ENCODE results near the gene MBOAT1. TPM values are rescaled to one million over a fixed set of nuclear protein-coding genes. Genes with fewer than 3 reads are reported as not detected.
A peak's percentile ranks its signal among the peaks of the same experiment; 100 is the strongest.

MBOAT1 gene
- total and polyA plus RNA-seq, 2 of the 13 experiments (the other 11 are each of a cell fraction or from before 2014, with no cell fraction given), result not detected

GRCh38 chr6:20212392-20213111 lies at the start of gene MBOAT1 (continued):
- TF ChIP-seq, protein P1, sequence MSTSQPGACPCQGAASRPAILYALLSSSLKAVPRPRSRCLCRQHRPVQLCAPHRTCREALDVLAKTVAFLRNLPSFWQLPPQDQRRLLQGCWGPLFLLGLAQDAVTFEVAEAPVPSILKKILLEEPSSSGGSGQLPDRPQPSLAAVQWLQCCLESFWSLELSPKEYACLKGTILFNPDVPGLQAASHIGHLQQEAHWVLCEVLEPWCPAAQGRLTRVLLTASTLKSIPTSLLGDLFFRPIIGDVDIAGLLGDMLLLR (CRISPR knock-in tag; IDR thresholded peaks at IDR 0.05), result peak; percentile 12; the same call in 1 of the 2 replicates
- TF ChIP-seq TOPORS (CRISPR knock-in tag; IDR thresholded peaks at IDR 0.05) (peak; percentile 73; the same call in 1 of the 2 replicates), HMGXB3 (CRISPR knock-in tag; IDR thresholded peaks at IDR 0.05; ENCODE audit: borderline replicate concordance) (no peak), ZNF431 (CRISPR knock-in tag; IDR thresholded peaks at IDR 0.05; ENCODE audit: borderline replicate concordance, low read depth) (no peak), NFE2L1 (CRISPR knock-in tag; IDR thresholded peaks at IDR 0.05; ENCODE audit: borderline replicate concordance) (no peak), POGZ (CRISPR knock-in tag; IDR thresholded peaks at IDR 0.05) (peak; percentile 45; the same call in 1 of the 2 replicates), ZSCAN9 (CRISPR knock-in tag; IDR thresholded peaks at IDR 0.05; ENCODE audit: borderline replicate concordance) (no peak), SALL1 (CRISPR knock-in tag; IDR thresholded peaks at IDR 0.05) (peak; percentile 8; the same call in 1 of the 2 replicates), ZBTB38 (CRISPR knock-in tag; IDR thresholded peaks at IDR 0.05) (peak; percentile 25; the same call in 1 of the 2 replicates), NFATC3 (CRISPR knock-in tag; IDR thresholded peaks at IDR 0.05) (no peak), SYNCRIP (IDR thresholded peaks at IDR 0.05; ENCODE audit: insufficient read depth, low read depth, low read length) (no peak), DZIP1 (CRISPR knock-in tag; IDR thresholded peaks at IDR 0.05) (0 out of 2 replicates have a peak, but pooled peaks have one; percentile 34), HDAC2 (CRISPR knock-in tag; IDR thresholded peaks at IDR 0.05) (no peak), FOXK2 (IDR thresholded peaks at IDR 0.05) (no peak)
- TF ChIP-seq, protein P2, sequence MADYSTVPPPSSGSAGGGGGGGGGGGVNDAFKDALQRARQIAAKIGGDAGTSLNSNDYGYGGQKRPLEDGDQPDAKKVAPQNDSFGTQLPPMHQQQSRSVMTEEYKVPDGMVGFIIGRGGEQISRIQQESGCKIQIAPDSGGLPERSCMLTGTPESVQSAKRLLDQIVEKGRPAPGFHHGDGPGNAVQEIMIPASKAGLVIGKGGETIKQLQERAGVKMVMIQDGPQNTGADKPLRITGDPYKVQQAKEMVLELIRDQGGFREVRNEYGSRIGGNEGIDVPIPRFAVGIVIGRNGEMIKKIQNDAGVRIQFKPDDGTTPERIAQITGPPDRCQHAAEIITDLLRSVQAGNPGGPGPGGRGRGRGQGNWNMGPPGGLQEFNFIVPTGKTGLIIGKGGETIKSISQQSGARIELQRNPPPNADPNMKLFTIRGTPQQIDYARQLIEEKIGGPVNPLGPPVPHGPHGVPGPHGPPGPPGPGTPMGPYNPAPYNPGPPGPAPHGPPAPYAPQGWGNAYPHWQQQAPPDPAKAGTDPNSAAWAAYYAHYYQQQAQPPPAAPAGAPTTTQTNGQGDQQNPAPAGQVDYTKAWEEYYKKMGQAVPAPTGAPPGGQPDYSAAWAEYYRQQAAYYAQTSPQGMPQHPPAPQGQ (CRISPR knock-in tag; IDR thresholded peaks at IDR 0.05; ENCODE audit: borderline replicate concordance), result no peak

Measured in HepG2 (cell line).